Endothelial cell of umbilical vein (primary cell): ENCODE results near the gene UAP1L1.

ENCODE experiments used
- EZH2 ChIP-seq: IDR thresholded peaks from 2 replicates; pipeline ENCODE4 v1.6.1; 2012; ENCODE audit warnings: borderline replicate concordance, low read depth, mild to moderate bottlenecking, moderate library complexity, low read length, inconsistent platforms; ENCODE audit not compliant: severe bottlenecking
- GATA2 ChIP-seq: IDR thresholded peaks from 2 replicates; pipeline ENCODE4 v1.7.0; 2011; ENCODE audit warnings: low read depth, mild to moderate bottlenecking, moderate library complexity, mixed read lengths, low read length; ENCODE audit not compliant: insufficient read length, insufficient read depth
- MYC ChIP-seq: IDR thresholded peaks from one replicate; pipeline ENCODE4 v1.6.1; 2011; ENCODE audit warnings: mild to moderate bottlenecking, low read depth, low read length
- TF ChIP-seq, protein P1 (sequence below), 2 donors: IDR thresholded peaks; 1 replicate in 1 of 2; 2 replicates in 1 of 2; pipeline ENCODE4 v1.5.1; 2011; ENCODE audit warnings: low read length in 2 of 2, mild to moderate bottlenecking in 2 of 2, moderate library complexity in 2 of 2, control low read depth in 1 of 2, inconsistent platforms in 1 of 2, low read depth in 1 of 2; ENCODE audit not compliant: insufficient read depth in 1 of 2; ENCODE audit errors: extremely low read depth in 1 of 2

GRCh38 chr9:137107982-137108381 is 30.7 kb downstream of the UAP1L1 start:
- no peak for TF ChIP-seq GATA2
- TF ChIP-seq, protein P1, sequence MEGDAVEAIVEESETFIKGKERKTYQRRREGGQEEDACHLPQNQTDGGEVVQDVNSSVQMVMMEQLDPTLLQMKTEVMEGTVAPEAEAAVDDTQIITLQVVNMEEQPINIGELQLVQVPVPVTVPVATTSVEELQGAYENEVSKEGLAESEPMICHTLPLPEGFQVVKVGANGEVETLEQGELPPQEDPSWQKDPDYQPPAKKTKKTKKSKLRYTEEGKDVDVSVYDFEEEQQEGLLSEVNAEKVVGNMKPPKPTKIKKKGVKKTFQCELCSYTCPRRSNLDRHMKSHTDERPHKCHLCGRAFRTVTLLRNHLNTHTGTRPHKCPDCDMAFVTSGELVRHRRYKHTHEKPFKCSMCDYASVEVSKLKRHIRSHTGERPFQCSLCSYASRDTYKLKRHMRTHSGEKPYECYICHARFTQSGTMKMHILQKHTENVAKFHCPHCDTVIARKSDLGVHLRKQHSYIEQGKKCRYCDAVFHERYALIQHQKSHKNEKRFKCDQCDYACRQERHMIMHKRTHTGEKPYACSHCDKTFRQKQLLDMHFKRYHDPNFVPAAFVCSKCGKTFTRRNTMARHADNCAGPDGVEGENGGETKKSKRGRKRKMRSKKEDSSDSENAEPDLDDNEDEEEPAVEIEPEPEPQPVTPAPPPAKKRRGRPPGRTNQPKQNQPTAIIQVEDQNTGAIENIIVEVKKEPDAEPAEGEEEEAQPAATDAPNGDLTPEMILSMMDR (IDR thresholded peaks at IDR 0.05; ENCODE audit: extremely low read depth in 1 of 2, insufficient read depth in 1 of 2, low read depth in 1 of 2, low read length in 2 of 2) = no peak
- no peak for TF ChIP-seq MYC
- no peak for TF ChIP-seq EZH2
